WTC11 (cell line): ENCODE data around the gene THSD4. TPM values are rescaled to one million over a fixed set of nuclear protein-coding genes. Genes with fewer than 3 reads are reported as not detected.

Source experiments
- ATAC-seq: fragments of 200-7000 bp; cut with Tn5 transposase; 2 replicates; pipeline ENCODE4 v1.10.0; 2021; ENCODE audit warnings: mild to moderate bottlenecking, moderate library complexity
- CTCF ChIA-PET: fragments of 300-600 bp; sonication (Branson Sonifier 250); formaldehyde crosslinking; loops from one replicate; lab custom pipeline; 2021; ENCODE audit warnings: antibody characterized with exemption; lab: Charles Lee
- POLR2A ChIA-PET: fragments of 350-600 bp; sonication (Branson Sonifier 250); formaldehyde crosslinking; loops from one replicate; lab custom pipeline; 2021; ENCODE audit warnings: antibody characterized with exemption; lab: Charles Lee
- DNase-seq: peaks from one replicate; pipeline ENCODE4 v3.0.0; 2021; ENCODE audit warnings: low spot score
- H3K27ac Mint-ChIP-seq: 2 replicates; pipeline ENCODE4 v1.8.0; 2021; ENCODE audit warnings: mixed read lengths
- H3K27me3 Mint-ChIP-seq: 2 replicates; pipeline ENCODE4 v1.8.0; 2021; ENCODE audit warnings: low read depth, mild to moderate bottlenecking, moderate library complexity, mixed read lengths
- H3K36me3 Mint-ChIP-seq: 2 replicates; pipeline ENCODE4 v1.8.0; 2021; ENCODE audit warnings: mixed read lengths
- H3K4me1 Mint-ChIP-seq: 2 replicates; pipeline ENCODE4 v1.8.0; 2022; ENCODE audit warnings: mixed read lengths
- H3K4me3 Mint-ChIP-seq: 2 replicates; pipeline ENCODE4 v1.8.0; 2021; ENCODE audit warnings: mild to moderate bottlenecking, moderate library complexity, mixed read lengths
- H3K9me3 Mint-ChIP-seq: 2 replicates; pipeline ENCODE4 v1.8.0; 2021; ENCODE audit warnings: mixed read lengths
- AFF4 ChIP-seq: sonication (generic); formaldehyde crosslinking; IDR thresholded peaks from 2 replicates; pipeline ENCODE4 v1.8.1; 2023; ENCODE audit warnings: mild to moderate bottlenecking, missing genetic modification reagents, borderline replicate concordance
- E2F5 ChIP-seq: sonication (generic); formaldehyde crosslinking; IDR thresholded peaks from 2 replicates; pipeline ENCODE4 v1.8.1; 2022; ENCODE audit warnings: mild to moderate bottlenecking, moderate library complexity, missing genetic modification reagents
- EMX1 ChIP-seq: fragments of 250-450 bp; sonication (Bioruptor Pico); IDR thresholded peaks from 2 replicates; pipeline ENCODE4 v1.8.0; 2021; ENCODE audit warnings: mild to moderate bottlenecking
- GABPB1 ChIP-seq: sonication (generic); formaldehyde crosslinking; IDR thresholded peaks from 2 replicates; pipeline ENCODE4 v1.8.1; 2023; ENCODE audit warnings: mild to moderate bottlenecking, missing genetic modification reagents
- GRHL2 ChIP-seq: fragments of 250-450 bp; sonication (Bioruptor Pico); IDR thresholded peaks from 2 replicates; pipeline ENCODE4 v1.8.0; 2022; ENCODE audit warnings: mild to moderate bottlenecking, moderate library complexity; ENCODE audit not compliant: insufficient replicate concordance, severe bottlenecking
- NFYB ChIP-seq: sonication (generic); formaldehyde crosslinking; conservative IDR thresholded peaks from 2 replicates; pipeline ENCODE4 v1.8.0; 2022; ENCODE audit warnings: low read depth, missing genetic modification reagents
- OVOL2 ChIP-seq: fragments of 250-450 bp; sonication (Bioruptor Pico); IDR thresholded peaks from 2 replicates; pipeline ENCODE4 v1.9.0; 2021; ENCODE audit warnings: mild to moderate bottlenecking, borderline replicate concordance
- RELA ChIP-seq: sonication (generic); formaldehyde crosslinking; IDR thresholded peaks from 2 replicates; pipeline ENCODE4 v1.8.1; 2022; ENCODE audit warnings: missing genetic modification reagents, mild to moderate bottlenecking, borderline replicate concordance
- RORB ChIP-seq: fragments of 250-450 bp; sonication (Bioruptor Pico); IDR thresholded peaks from 2 replicates; pipeline ENCODE4 v1.9.0; 2021; ENCODE audit warnings: mild to moderate bottlenecking
- TCF7 ChIP-seq: sonication (generic); formaldehyde crosslinking; IDR thresholded peaks from 2 replicates; pipeline ENCODE4 v1.8.0; 2022; ENCODE audit warnings: mild to moderate bottlenecking, low read depth, missing genetic modification reagents, moderate library complexity
- TEAD4 ChIP-seq: sonication (generic); formaldehyde crosslinking; IDR thresholded peaks from 2 replicates; pipeline ENCODE4 v1.8.0; 2022; ENCODE audit warnings: mild to moderate bottlenecking, missing genetic modification reagents
- TP53 ChIP-seq: sonication (generic); formaldehyde crosslinking; IDR thresholded peaks from 2 replicates; pipeline ENCODE4 v1.8.1; 2023; ENCODE audit warnings: mild to moderate bottlenecking, missing genetic modification reagents
- ZBTB21 ChIP-seq: sonication (generic); formaldehyde crosslinking; IDR thresholded peaks from 2 replicates; pipeline ENCODE4 v1.8.1; 2023; ENCODE audit warnings: mild to moderate bottlenecking, missing genetic modification reagents, borderline replicate concordance
- ZNF416 ChIP-seq: fragments of 250-450 bp; sonication (Bioruptor Pico); IDR thresholded peaks from 2 replicates; pipeline ENCODE4 v1.9.0; 2021; ENCODE audit warnings: mild to moderate bottlenecking, inconsistent platforms
- total RNA-seq: library from RNA; stranded (reverse); gene quantifications from 3 replicates; pipeline ENCODE4 v1.2.3, GENCODE V29; 2021
- TF ChIP-seq, protein P1 (sequence below): sonication (generic); formaldehyde crosslinking; IDR thresholded peaks from 2 replicates; pipeline ENCODE4 v1.8.0; 2022; ENCODE audit warnings: missing genetic modification reagents
- TF ChIP-seq, protein P2 (sequence below): fragments of 250-450 bp; sonication (Bioruptor Pico); IDR thresholded peaks from 2 replicates; pipeline ENCODE4 v1.9.0; 2021; ENCODE audit warnings: mild to moderate bottlenecking

The THSD4 gene
- total RNA-seq, 1 experiment from 2014 or later = 7.8 TPM

GRCh38 chr15:71254491-71254890 is 139.2 kb downstream of the THSD4 start (continued):
- no peak for TF ChIP-seq AFF4 (CRISPR knock-in tag)

DNA sequence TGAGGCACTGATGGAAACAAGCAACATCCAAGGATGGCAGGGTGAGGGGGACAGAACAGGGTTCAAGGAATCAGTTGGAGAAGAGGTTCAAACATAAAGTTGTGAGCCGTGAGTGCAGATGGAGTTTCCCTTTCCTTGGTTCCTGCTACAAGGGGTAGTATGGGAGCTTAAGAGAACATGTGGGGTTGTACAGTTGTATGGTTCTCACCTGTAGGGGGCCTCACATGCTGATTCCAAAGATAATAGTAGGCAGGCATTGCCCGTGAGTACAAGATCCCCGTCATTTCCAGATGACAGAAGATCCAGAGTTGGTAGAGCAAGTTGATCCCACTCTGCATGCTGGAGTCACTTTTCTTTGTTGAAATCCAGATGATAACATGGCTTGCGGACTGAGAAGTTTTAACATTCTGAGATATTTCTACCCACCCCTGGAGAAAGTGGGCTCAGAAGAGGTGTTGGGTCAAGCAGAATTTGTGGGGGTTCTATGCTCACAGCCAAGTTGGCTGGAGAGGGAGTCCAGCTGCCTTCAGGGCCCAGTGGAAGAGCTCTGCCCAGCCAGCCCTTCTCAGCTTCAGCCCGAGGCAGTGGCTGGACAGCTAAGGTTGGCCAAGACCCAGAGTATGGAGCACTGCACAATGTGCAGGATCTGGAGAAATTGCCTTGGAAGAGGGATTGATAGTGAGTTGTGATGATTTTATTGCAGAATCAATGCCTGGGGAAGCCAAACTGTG is 141.8 kb downstream of the THSD4 start:
- peak; percentile 56; the same call in 1 of the 2 replicates for ATAC-seq
- POLR2A ChIA-PET = interaction anchor here (0.6 kb wide), 1 partner anchor 134 kb away, joined by 10 read pairs; no protein-coding TSS in a partner anchor
- Mint-ChIP-seq H3K4me3 (no peak overlapping the region), H3K4me1 (peaks cover 7% of the 10 kb centered on the region), H3K9me3 (no peaks in the 10 kb centered on the region), H3K27ac (no peak overlapping the region), H3K27me3 (no peaks in the 10 kb centered on the region), H3K36me3 (no peaks in the 10 kb centered on the region)
- CTCF ChIA-PET = interaction anchor here (0.5 to 1.5 kb wide), 13 partner anchors 8 to 323 kb away, joined by 3 to 5 read pairs (median 3); no protein-coding TSS in a partner anchor
- TF ChIP-seq RELA (CRISPR knock-in tag) (no peak), TCF7 (no peak), OVOL2 (no peak), NFYB (CRISPR knock-in tag) (no peak), EMX1 (CRISPR knock-in tag) (no peak), ZBTB21 (no peak), ZNF416 (CRISPR knock-in tag) (no peak), GABPB1 (CRISPR knock-in tag) (no peak), E2F5 (CRISPR knock-in tag) (no peak), TEAD4 (no peak), TP53 (CRISPR knock-in tag) (no peak), GRHL2 (CRISPR knock-in tag) (no peak), RORB (no peak)
- TF ChIP-seq, protein P1, sequence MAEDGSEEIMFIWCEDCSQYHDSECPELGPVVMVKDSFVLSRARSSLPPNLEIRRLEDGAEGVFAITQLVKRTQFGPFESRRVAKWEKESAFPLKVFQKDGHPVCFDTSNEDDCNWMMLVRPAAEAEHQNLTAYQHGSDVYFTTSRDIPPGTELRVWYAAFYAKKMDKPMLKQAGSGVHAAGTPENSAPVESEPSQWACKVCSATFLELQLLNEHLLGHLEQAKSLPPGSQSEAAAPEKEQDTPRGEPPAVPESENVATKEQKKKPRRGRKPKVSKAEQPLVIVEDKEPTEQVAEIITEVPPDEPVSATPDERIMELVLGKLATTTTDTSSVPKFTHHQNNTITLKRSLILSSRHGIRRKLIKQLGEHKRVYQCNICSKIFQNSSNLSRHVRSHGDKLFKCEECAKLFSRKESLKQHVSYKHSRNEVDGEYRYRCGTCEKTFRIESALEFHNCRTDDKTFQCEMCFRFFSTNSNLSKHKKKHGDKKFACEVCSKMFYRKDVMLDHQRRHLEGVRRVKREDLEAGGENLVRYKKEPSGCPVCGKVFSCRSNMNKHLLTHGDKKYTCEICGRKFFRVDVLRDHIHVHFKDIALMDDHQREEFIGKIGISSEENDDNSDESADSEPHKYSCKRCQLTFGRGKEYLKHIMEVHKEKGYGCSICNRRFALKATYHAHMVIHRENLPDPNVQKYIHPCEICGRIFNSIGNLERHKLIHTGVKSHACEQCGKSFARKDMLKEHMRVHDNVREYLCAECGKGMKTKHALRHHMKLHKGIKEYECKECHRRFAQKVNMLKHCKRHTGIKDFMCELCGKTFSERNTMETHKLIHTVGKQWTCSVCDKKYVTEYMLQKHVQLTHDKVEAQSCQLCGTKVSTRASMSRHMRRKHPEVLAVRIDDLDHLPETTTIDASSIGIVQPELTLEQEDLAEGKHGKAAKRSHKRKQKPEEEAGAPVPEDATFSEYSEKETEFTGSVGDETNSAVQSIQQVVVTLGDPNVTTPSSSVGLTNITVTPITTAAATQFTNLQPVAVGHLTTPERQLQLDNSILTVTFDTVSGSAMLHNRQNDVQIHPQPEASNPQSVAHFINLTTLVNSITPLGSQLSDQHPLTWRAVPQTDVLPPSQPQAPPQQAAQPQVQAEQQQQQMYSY (CRISPR knock-in tag) = no peak
- TF ChIP-seq, protein P2, sequence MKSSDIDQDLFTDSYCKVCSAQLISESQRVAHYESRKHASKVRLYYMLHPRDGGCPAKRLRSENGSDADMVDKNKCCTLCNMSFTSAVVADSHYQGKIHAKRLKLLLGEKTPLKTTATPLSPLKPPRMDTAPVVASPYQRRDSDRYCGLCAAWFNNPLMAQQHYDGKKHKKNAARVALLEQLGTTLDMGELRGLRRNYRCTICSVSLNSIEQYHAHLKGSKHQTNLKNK (CRISPR knock-in tag) = no peak
- no peak for DNase-seq
